H9 (cell line): ENCODE data around the gene MECR. TPM values are rescaled to one million over a fixed set of nuclear protein-coding genes. Genes with fewer than 3 reads are reported as not detected.

ENCODE experiments used
- DNase-seq: peaks from one replicate; pipeline ENCODE4 v3.0.0-alpha.2; 2017
- H2AFZ ChIP-seq: one replicate; pipeline ENCODE4 v1.6.1; 2013; ENCODE audit warnings: mild to moderate bottlenecking, low read length, control low read depth, moderate library complexity
- H2AK5ac ChIP-seq: 2 replicates; pipeline ENCODE4 v1.6.1; 2013; ENCODE audit warnings: low read length, control low read depth, mixed read lengths; ENCODE audit not compliant: insufficient read length
- H2BK120ac ChIP-seq: one replicate; pipeline ENCODE4 v1.6.1; 2013; ENCODE audit warnings: low read depth, mild to moderate bottlenecking, low read length, control low read depth, inconsistent platforms; ENCODE audit not compliant: poor library complexity, severe bottlenecking
- H2BK12ac ChIP-seq: 2 replicates; pipeline ENCODE4 v1.6.1; 2013; ENCODE audit warnings: low read length, control low read depth, mixed read lengths, low read depth; ENCODE audit not compliant: insufficient read length
- H2BK15ac ChIP-seq: 2 replicates; pipeline ENCODE4 v1.6.1; 2013; ENCODE audit warnings: low read depth, low read length, control low read depth
- H2BK20ac ChIP-seq: one replicate; pipeline ENCODE4 v1.6.1; 2013; ENCODE audit warnings: low read depth, mild to moderate bottlenecking, low read length, control low read depth, inconsistent platforms; ENCODE audit not compliant: poor library complexity, severe bottlenecking
- H2BK5ac ChIP-seq: 2 replicates; pipeline ENCODE4 v1.6.1; 2013; ENCODE audit warnings: low read length, control low read depth, mixed read lengths; ENCODE audit not compliant: insufficient read length
- H3K14ac ChIP-seq: 2 replicates; pipeline ENCODE4 v1.6.1; 2013; ENCODE audit warnings: low read length, control low read depth; ENCODE audit not compliant: insufficient read depth
- H3K18ac ChIP-seq: 2 replicates; pipeline ENCODE4 v1.6.1; 2013; ENCODE audit warnings: low read depth, mild to moderate bottlenecking, mixed read lengths, low read length, control low read depth; ENCODE audit not compliant: insufficient read length
- H3K23ac ChIP-seq: 2 replicates; pipeline ENCODE4 v1.6.1; 2013; ENCODE audit warnings: low read length, control low read depth, mixed read lengths, low read depth; ENCODE audit not compliant: insufficient read length
- H3K23me2 ChIP-seq: 2 replicates; pipeline ENCODE4 v1.6.1; 2013; ENCODE audit warnings: low read depth, mild to moderate bottlenecking, mixed read lengths, low read length, control low read depth; ENCODE audit not compliant: insufficient read length, poor library complexity, severe bottlenecking
- H3K27ac ChIP-seq: 2 replicates; pipeline ENCODE4 v1.5.1; 2013; ENCODE audit warnings: low read length, control low read depth, mixed read lengths, low read depth; ENCODE audit not compliant: insufficient read length
- H3K27me3 ChIP-seq: 2 replicates; pipeline ENCODE4 v1.6.1; 2013; ENCODE audit warnings: low read length, control low read depth, inconsistent platforms; ENCODE audit not compliant: insufficient read depth
- H3K4ac ChIP-seq: 2 replicates; pipeline ENCODE4 v1.6.1; 2013; ENCODE audit warnings: low read depth, mild to moderate bottlenecking, control low read depth, inconsistent platforms, low read length, moderate library complexity
- H3K4me1 ChIP-seq: 2 replicates; pipeline ENCODE4 v1.6.1; 2013; ENCODE audit warnings: low read length, control low read depth, inconsistent platforms; ENCODE audit not compliant: insufficient read depth
- H3K4me2 ChIP-seq: 2 replicates; pipeline ENCODE4 v1.6.1; 2013; ENCODE audit warnings: low read length, control low read depth, mixed read lengths; ENCODE audit not compliant: insufficient read length, insufficient read depth
- H3K56ac ChIP-seq: 2 replicates; pipeline ENCODE4 v1.6.1; 2013; ENCODE audit warnings: low read depth, mild to moderate bottlenecking, mixed read lengths, low read length, control low read depth; ENCODE audit not compliant: insufficient read length
- H3K79me1 ChIP-seq: 2 replicates; pipeline ENCODE4 v1.6.1; 2013; ENCODE audit warnings: low read depth, mild to moderate bottlenecking, moderate library complexity, low read length, control low read depth, inconsistent platforms; ENCODE audit not compliant: insufficient read depth, poor library complexity, severe bottlenecking
- H3K79me2 ChIP-seq: 2 replicates; pipeline ENCODE4 v1.6.1; 2013; ENCODE audit warnings: low read length, control low read depth, inconsistent platforms; ENCODE audit not compliant: insufficient read depth
- H3K9ac ChIP-seq: 2 replicates; pipeline ENCODE4 v1.6.1; 2013; ENCODE audit warnings: low read length, control low read depth, mixed read lengths; ENCODE audit not compliant: insufficient read length; ENCODE audit errors: extremely low read depth
- H3K9me3 ChIP-seq: one replicate; pipeline ENCODE4 v1.6.1; 2013; ENCODE audit warnings: low read depth, low read length, inconsistent platforms; ENCODE audit not compliant: control insufficient read depth
- H3T11ph ChIP-seq: one replicate; pipeline ENCODE4 v1.6.1; 2013; ENCODE audit warnings: mild to moderate bottlenecking, low read length, control low read depth, inconsistent platforms
- H4K20me1 ChIP-seq: one replicate; pipeline ENCODE4 v1.6.1; 2013; ENCODE audit not compliant: control insufficient read depth, insufficient read length, insufficient read depth
- H4K5ac ChIP-seq: 2 replicates; pipeline ENCODE4 v1.6.1; 2013; ENCODE audit warnings: low read depth, mild to moderate bottlenecking, mixed read lengths, low read length, control low read depth; ENCODE audit not compliant: insufficient read length
- H4K8ac ChIP-seq: replicated peaks from 2 replicates; pipeline ENCODE4 v1.6.1; 2013; ENCODE audit warnings: low read length, control low read depth, mixed read lengths, low read depth; ENCODE audit not compliant: insufficient read length
- H4K91ac ChIP-seq: 2 replicates; pipeline ENCODE4 v1.6.1; 2013; ENCODE audit warnings: low read depth, mild to moderate bottlenecking, moderate library complexity, mixed read lengths, low read length, control low read depth; ENCODE audit not compliant: insufficient read length
- H3K27ac Mint-ChIP-seq, 3 experiments: 2 replicates in 2 of 3; 3 replicates in 1 of 3; pipeline ENCODE4 v1.8.0; 2020 to 2021; ENCODE audit warnings: mixed read lengths in 3 of 3, mild to moderate bottlenecking in 1 of 3, moderate library complexity in 1 of 3
- H3K27me3 Mint-ChIP-seq: 2 replicates; pipeline ENCODE4 v1.8.0; 2021; ENCODE audit warnings: low read depth, mild to moderate bottlenecking, moderate library complexity, mixed read lengths
- H3K36me3 Mint-ChIP-seq, 3 experiments: 2 replicates in 2 of 3; 3 replicates in 1 of 3; pipeline ENCODE4 v1.8.0; 2020 to 2021; ENCODE audit warnings: low read depth in 3 of 3, mixed read lengths in 3 of 3; ENCODE audit not compliant: insufficient read depth in 1 of 3
- H3K4me1 Mint-ChIP-seq, 2 experiments: 2 replicates each; pipeline ENCODE4 v1.8.0; 2020; ENCODE audit warnings: mixed read lengths in 2 of 2
- H3K4me3 Mint-ChIP-seq, 2 experiments: 2 replicates in 1 of 2; 3 replicates in 1 of 2; pipeline ENCODE4 v1.8.0; 2020 to 2021; ENCODE audit warnings: mild to moderate bottlenecking in 2 of 2, mixed read lengths in 2 of 2, moderate library complexity in 1 of 2
- H3K9me3 Mint-ChIP-seq, 2 experiments: 2 replicates in 1 of 2; 3 replicates in 1 of 2; pipeline ENCODE4 v1.8.0; 2020; ENCODE audit warnings: mild to moderate bottlenecking in 2 of 2, mixed read lengths in 2 of 2, moderate library complexity in 1 of 2
- WGBS: extraction: QIAGEN DNeasy Blood & Tissue Kit; methylation state at CpG from one replicate; pipeline ENCODE4 v1.1.7; 2013; ENCODE audit warnings: missing lambda C conversion rate, low lambda C conversion rate, mixed read lengths; ENCODE audit not compliant: insufficient read length; ENCODE audit errors: extremely low coverage; 5-methylcytosine and 5-hydroxymethylcytosine counted together
- total RNA-seq: library from RNA; stranded (reverse); gene quantifications from 2 replicates; pipeline ENCODE4 v1.2.1, GENCODE V29; 2021
- TF ChIP-seq, protein P1 (sequence below): fragments of 200-600 bp; sonication (generic); conservative IDR thresholded peaks from 3 replicates; pipeline ENCODE4 v1.8.0; 2021; ENCODE audit warnings: antibody characterized with exemption, mild to moderate bottlenecking

Gene MECR
- total RNA-seq, 1 experiment from 2014 or later: 30.9 TPM

DNA sequence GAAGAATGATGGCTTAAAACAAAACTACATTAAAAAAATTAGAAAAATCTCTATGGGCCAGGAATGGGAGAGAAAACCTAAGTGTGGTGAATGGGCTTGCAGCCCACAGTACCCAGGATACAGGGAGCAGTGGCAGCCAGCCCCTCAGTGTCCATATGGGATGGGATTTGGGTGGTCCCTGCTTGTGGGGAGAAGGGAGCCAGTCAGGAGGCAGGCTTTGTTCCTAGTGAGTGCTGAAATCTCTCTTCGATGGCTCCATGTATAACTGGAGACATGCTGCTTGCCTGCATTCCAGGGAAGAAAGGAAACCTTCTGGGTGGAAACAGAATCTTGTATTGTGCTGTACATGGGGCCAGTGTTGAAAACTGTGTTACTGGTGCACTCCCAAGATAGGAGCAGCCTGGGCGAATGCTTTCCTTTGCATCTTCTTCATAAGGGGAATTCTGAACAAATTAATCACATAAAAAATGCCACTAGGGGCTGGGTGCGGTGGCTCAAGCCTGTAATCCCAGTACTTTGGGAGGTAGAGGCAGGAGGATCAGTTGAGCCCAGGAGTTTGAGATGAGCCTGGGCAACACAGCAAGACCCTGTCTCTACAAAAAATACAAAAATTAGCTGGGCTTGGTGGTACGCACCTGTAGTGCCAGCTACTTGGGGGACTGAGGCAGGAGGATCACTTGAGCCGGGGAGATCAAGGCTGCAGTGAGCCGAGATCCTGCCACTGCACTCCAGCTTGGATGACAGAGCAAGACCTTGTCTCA is 41.6 kb upstream of the MECR start:
- peak overlapping the region; percentile 23 for H3K4me2 ChIP-seq
- no peak for DNase-seq
- no peaks in the 10 kb centered on the region for H3K27me3 ChIP-seq
- H2BK5ac ChIP-seq: no peak overlapping the region
- H3T11ph ChIP-seq: no peak overlapping the region
- no peak overlapping the region for H3K18ac ChIP-seq
- H4K91ac ChIP-seq: no peak overlapping the region
- no peak overlapping the region for H3K4ac ChIP-seq
- H3K4me1 ChIP-seq: peaks cover 8% of the 10 kb centered on the region
- WGBS: no CpG with 5 or more reads among the region's 6 CpGs
- no peak overlapping the region for H2BK15ac ChIP-seq
- H3K23me2 ChIP-seq: no peaks in the 10 kb centered on the region
- H3K56ac ChIP-seq: no peak overlapping the region
- no peak overlapping the region for H2BK20ac ChIP-seq
- H3K23ac ChIP-seq: no peak overlapping the region
- no peak overlapping the region for H2AFZ ChIP-seq
- no peak overlapping the region for H4K5ac ChIP-seq
- Mint-ChIP-seq H3K9me3 (no peaks in the 10 kb centered on the region), H3K27ac (peak overlapping the region; percentile 87 to 95 (median 90)), H3K27me3 (no peaks in the 10 kb centered on the region; the same call in 1 of the 2 replicates), H3K4me1 (peaks cover 21 to 30% of the 10 kb centered on the region in 2 experiments), H3K4me3 (peak overlapping the region in 1 of 2 experiments; percentile 62; a peak in 2 of 5 replicates), H3K36me3 (peaks cover 4 to 15% (median 14%) of the 10 kb centered on the region in 3 experiments; a peak in 6 of 7 replicates)
- no peak overlapping the region for H2BK12ac ChIP-seq
- H2BK120ac ChIP-seq: no peak overlapping the region
- no peak overlapping the region for H2AK5ac ChIP-seq
- no peaks in the 10 kb centered on the region for H3K79me1 ChIP-seq
- no peak overlapping the region for H3K9ac ChIP-seq
- no peaks in the 10 kb centered on the region for H3K9me3 ChIP-seq
- H4K20me1 ChIP-seq: no peaks in the 10 kb centered on the region
- no peak overlapping the region for H3K27ac ChIP-seq
- TF ChIP-seq, protein P1, sequence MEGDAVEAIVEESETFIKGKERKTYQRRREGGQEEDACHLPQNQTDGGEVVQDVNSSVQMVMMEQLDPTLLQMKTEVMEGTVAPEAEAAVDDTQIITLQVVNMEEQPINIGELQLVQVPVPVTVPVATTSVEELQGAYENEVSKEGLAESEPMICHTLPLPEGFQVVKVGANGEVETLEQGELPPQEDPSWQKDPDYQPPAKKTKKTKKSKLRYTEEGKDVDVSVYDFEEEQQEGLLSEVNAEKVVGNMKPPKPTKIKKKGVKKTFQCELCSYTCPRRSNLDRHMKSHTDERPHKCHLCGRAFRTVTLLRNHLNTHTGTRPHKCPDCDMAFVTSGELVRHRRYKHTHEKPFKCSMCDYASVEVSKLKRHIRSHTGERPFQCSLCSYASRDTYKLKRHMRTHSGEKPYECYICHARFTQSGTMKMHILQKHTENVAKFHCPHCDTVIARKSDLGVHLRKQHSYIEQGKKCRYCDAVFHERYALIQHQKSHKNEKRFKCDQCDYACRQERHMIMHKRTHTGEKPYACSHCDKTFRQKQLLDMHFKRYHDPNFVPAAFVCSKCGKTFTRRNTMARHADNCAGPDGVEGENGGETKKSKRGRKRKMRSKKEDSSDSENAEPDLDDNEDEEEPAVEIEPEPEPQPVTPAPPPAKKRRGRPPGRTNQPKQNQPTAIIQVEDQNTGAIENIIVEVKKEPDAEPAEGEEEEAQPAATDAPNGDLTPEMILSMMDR: no peak
- no peak overlapping the region for H4K8ac ChIP-seq
- no peaks in the 10 kb centered on the region for H3K79me2 ChIP-seq
- H3K14ac ChIP-seq: no peak overlapping the region
